Liver (tissue), 9 donors: ENCODE data around the gene LCORL. TPM values are rescaled to one million over a fixed set of nuclear protein-coding genes. Genes with fewer than 3 reads are reported as not detected.

Source experiments
- DNase-seq: peaks from one replicate; pipeline ENCODE4 v3.0.0-alpha.2; 2017; ENCODE audit warnings: low spot score
- H3K27ac ChIP-seq, 2 donors: one replicate each; pipeline ENCODE4 v1.7.0; 2013; ENCODE audit warnings: inconsistent platforms in 2 of 2, low read length in 2 of 2, control low read depth in 1 of 2, low read depth in 1 of 2, mild to moderate bottlenecking in 1 of 2
- H3K27me3 ChIP-seq, 4 donors: one replicate each; pipeline versions ENCODE4 v1.6.1 to v1.7.0; 2013; ENCODE audit warnings: low read length in 3 of 4, inconsistent platforms in 1 of 4, mild to moderate bottlenecking in 1 of 4, moderate library complexity in 1 of 4; ENCODE audit not compliant: control insufficient read depth in 4 of 4, insufficient read depth in 4 of 4
- H3K36me3 ChIP-seq, 4 donors: one replicate each; pipeline versions ENCODE4 v1.6.1 to v1.7.0; 2013; ENCODE audit warnings: low read length in 3 of 4, mild to moderate bottlenecking in 3 of 4, low read depth in 1 of 4, moderate library complexity in 1 of 4; ENCODE audit not compliant: control insufficient read depth in 4 of 4, insufficient read depth in 3 of 4
- H3K4me1 ChIP-seq, 4 donors: one replicate each; pipeline versions ENCODE4 v1.6.1 to v1.7.0; 2013; ENCODE audit warnings: low read length in 3 of 4, mild to moderate bottlenecking in 3 of 4, moderate library complexity in 1 of 4; ENCODE audit not compliant: control insufficient read depth in 4 of 4, insufficient read depth in 4 of 4
- H3K4me3 ChIP-seq, 3 donors: one replicate each; pipeline versions ENCODE4 v1.6.1 to v1.7.0; 2013; ENCODE audit warnings: low read length in 3 of 3, control low read depth in 1 of 3, low read depth in 1 of 3, mild to moderate bottlenecking in 1 of 3
- H3K9ac ChIP-seq, 2 donors: one replicate each; pipeline ENCODE4 v1.7.0; 2013; ENCODE audit warnings: low read length in 2 of 2, mild to moderate bottlenecking in 2 of 2, moderate library complexity in 2 of 2, control low read depth in 1 of 2, low read depth in 1 of 2
- H3K9me3 ChIP-seq, 4 donors: one replicate each; pipeline versions ENCODE4 v1.6.1 to v1.7.0; 2013; ENCODE audit warnings: low read length in 3 of 4; ENCODE audit not compliant: control insufficient read depth in 4 of 4
- EGR1 ChIP-seq, 2 donors: IDR thresholded peaks; 2 replicates each; pipeline ENCODE4 v1.6.1; 2016 to 2018; ENCODE audit warnings: antibody characterized with exemption in 2 of 2, low read depth in 2 of 2
- FOXA1 ChIP-seq: IDR thresholded peaks from 2 replicates; pipeline ENCODE4 v1.6.1; 2016; ENCODE audit warnings: antibody characterized with exemption
- FOXA2 ChIP-seq: IDR thresholded peaks from 2 replicates; pipeline ENCODE4 v1.6.1; 2016; ENCODE audit warnings: antibody characterized with exemption
- GABPA ChIP-seq, 2 donors: IDR thresholded peaks in 1 of 2; conservative IDR thresholded peaks in 1 of 2; 2 replicates each; pipeline ENCODE4 v1.6.1; 2016; ENCODE audit warnings: antibody characterized with exemption in 2 of 2, mild to moderate bottlenecking in 1 of 2, moderate library complexity in 1 of 2
- HNF4A ChIP-seq, 2 donors: conservative IDR thresholded peaks; 2 replicates each; pipeline ENCODE4 v1.6.1; 2016; ENCODE audit warnings: antibody characterized with exemption in 2 of 2, mild to moderate bottlenecking in 2 of 2
- HNF4G ChIP-seq: IDR thresholded peaks from 2 replicates; pipeline ENCODE4 v1.6.1; 2016; ENCODE audit warnings: antibody characterized with exemption
- JUND ChIP-seq, 2 donors: IDR thresholded peaks; 2 replicates each; pipeline ENCODE4 v1.6.1; 2016; ENCODE audit warnings: antibody characterized with exemption in 2 of 2
- RAD21 ChIP-seq, 2 donors: IDR thresholded peaks; 2 replicates each; pipeline ENCODE4 v1.6.1; 2016; ENCODE audit warnings: antibody characterized with exemption in 2 of 2, mild to moderate bottlenecking in 2 of 2
- RXRA ChIP-seq, 2 donors: IDR thresholded peaks; 2 replicates each; pipeline ENCODE4 v1.6.1; 2017 to 2018; ENCODE audit warnings: antibody characterized with exemption in 2 of 2, mild to moderate bottlenecking in 1 of 2
- TAF1 ChIP-seq: conservative IDR thresholded peaks from 2 replicates; pipeline ENCODE4 v1.6.1; 2016; ENCODE audit warnings: antibody characterized with exemption, mild to moderate bottlenecking
- YY1 ChIP-seq: IDR thresholded peaks from 2 replicates; pipeline ENCODE4 v1.6.1; 2016; ENCODE audit warnings: antibody characterized with exemption, mild to moderate bottlenecking
- WGBS: extraction: QIAGEN DNeasy Blood & Tissue Kit; methylation state at CpG from one replicate; pipeline ENCODE4 v1.1.7; 2013; 5-methylcytosine and 5-hydroxymethylcytosine counted together
- polyA plus RNA-seq, 2 donors: library from polyadenylated mRNA; stranded (reverse) in 1 of 2; unstranded in 1 of 2; fragments of 200-250 nt in 1 of 2; fragments of >200 nt in 1 of 2; fragmentation: Nextera tagmentation in 1 of 2; extraction: Ambion mirVana in 1 of 2; gene quantifications; one replicate each; pipeline versions ENCODE4 v1.2.1 to v1.2.3, GENCODE V29; 2013 to 2015
- total RNA-seq, 2 donors: library from RNA; depleted of rRNA; stranded (reverse); fragments of >200 nt; gene quantifications; one replicate each; pipeline ENCODE4 v1.2.3, GENCODE V29; 2014
- TF ChIP-seq, protein P1 (sequence below): IDR thresholded peaks from 2 replicates; pipeline ENCODE4 v1.6.1; 2016; ENCODE audit warnings: antibody characterized with exemption
- TF ChIP-seq, protein P2 (sequence below): IDR thresholded peaks from 2 replicates; pipeline ENCODE4 v1.6.1; 2016; ENCODE audit warnings: antibody characterized with exemption
- TF ChIP-seq, protein P3 (sequence below): IDR thresholded peaks from 2 replicates; pipeline ENCODE4 v1.6.1; 2016; ENCODE audit warnings: antibody characterized with exemption, mild to moderate bottlenecking
- donor health status: healthy.
- donor health status: healthy.
- donor health status: healthy.
- donor health status: healthy.
- donor health status: healthy.

Gene LCORL
- total and polyA plus RNA-seq, 4 donors, result 2.1 to 12.0 (median 6.5) TPM

DNA sequence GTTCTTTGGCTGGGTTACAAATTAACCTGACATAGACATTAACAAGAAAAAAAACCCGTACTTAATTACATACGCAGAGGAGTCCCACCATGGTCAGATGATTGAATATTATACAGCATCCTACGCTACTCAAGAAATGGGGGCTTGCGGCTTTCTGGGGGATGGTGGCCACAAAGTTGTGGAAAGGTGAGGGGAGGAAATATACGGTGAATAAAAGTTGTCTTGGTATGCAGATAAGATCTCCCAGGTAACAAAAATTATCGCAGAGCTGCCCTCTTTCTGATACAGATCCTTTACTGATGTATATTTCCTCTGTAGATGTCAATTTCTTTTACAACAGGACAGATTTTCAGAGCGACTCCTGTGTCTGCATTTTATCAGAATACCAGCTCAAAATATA lies 211.9 kb downstream of the LCORL start:
- H3K9me3 ChIP-seq, result no peaks in the 10 kb centered on the region
- 2% methylated on average over 7 of the region's 7 CpGs for WGBS
- TF ChIP-seq JUND (IDR thresholded peaks at IDR 0.05) (no peak), GABPA (IDR thresholded peaks at IDR 0.05 in 1 of 2, conservative IDR thresholded peaks at IDR 0.05 in 1 of 2) (no peak), TAF1 (no peak), RXRA (IDR thresholded peaks at IDR 0.05) (no peak), FOXA2 (no peak), HNF4G (no peak), HNF4A (conservative IDR thresholded peaks at IDR 0.05) (no peak), YY1 (no peak), FOXA1 (no peak)
- TF ChIP-seq, protein P1, sequence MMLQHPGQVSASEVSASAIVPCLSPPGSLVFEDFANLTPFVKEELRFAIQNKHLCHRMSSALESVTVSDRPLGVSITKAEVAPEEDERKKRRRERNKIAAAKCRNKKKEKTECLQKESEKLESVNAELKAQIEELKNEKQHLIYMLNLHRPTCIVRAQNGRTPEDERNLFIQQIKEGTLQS, result no peak

DNA sequence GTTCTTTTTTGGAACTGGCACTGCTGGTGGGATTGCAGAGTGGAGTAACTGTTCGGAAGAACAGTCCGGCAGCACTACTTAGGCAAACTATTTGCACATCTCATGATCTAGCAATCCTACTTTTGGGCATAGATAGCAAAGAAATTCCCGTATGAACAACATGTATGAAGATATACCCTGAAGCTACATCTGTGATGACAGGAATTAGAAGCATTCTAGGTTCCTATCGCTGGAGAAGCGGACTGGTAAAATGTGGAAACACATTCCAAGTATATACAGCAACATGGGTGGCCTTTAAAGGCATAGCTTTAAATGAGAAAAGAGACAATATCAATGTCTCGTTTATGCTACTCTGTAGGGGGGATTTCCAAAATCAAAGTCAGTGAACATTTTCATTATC lies 214.1 kb downstream of the LCORL start:
- Histone ChIP-seq H3K9ac (no peak overlapping the region), H3K27me3 (no peaks in the 10 kb centered on the region), H3K4me1 (peaks cover 5 to 33% (median 27%) of the 10 kb centered on the region in 4 donors), H3K27ac (no peak overlapping the region), H3K4me3 (no peak overlapping the region), H3K9me3 (no peaks in the 10 kb centered on the region), H3K36me3 (peaks cover 3 to 24% (median 15%) of the 10 kb centered on the region in 4 donors)
- TF ChIP-seq RAD21 (IDR thresholded peaks at IDR 0.05), result no peak
- TF ChIP-seq EGR1 (IDR thresholded peaks at IDR 0.05; ENCODE audit: low read depth in 2 of 2), result no peak
- TF ChIP-seq, protein P1, result no peak
- no peak for TF ChIP-seq FOXA1
- no peak for TF ChIP-seq RXRA (IDR thresholded peaks at IDR 0.05)
- TF ChIP-seq, protein P2, sequence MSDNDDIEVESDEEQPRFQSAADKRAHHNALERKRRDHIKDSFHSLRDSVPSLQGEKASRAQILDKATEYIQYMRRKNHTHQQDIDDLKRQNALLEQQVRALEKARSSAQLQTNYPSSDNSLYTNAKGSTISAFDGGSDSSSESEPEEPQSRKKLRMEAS, result no peak
- no peak for TF ChIP-seq YY1
- TF ChIP-seq, protein P3, sequence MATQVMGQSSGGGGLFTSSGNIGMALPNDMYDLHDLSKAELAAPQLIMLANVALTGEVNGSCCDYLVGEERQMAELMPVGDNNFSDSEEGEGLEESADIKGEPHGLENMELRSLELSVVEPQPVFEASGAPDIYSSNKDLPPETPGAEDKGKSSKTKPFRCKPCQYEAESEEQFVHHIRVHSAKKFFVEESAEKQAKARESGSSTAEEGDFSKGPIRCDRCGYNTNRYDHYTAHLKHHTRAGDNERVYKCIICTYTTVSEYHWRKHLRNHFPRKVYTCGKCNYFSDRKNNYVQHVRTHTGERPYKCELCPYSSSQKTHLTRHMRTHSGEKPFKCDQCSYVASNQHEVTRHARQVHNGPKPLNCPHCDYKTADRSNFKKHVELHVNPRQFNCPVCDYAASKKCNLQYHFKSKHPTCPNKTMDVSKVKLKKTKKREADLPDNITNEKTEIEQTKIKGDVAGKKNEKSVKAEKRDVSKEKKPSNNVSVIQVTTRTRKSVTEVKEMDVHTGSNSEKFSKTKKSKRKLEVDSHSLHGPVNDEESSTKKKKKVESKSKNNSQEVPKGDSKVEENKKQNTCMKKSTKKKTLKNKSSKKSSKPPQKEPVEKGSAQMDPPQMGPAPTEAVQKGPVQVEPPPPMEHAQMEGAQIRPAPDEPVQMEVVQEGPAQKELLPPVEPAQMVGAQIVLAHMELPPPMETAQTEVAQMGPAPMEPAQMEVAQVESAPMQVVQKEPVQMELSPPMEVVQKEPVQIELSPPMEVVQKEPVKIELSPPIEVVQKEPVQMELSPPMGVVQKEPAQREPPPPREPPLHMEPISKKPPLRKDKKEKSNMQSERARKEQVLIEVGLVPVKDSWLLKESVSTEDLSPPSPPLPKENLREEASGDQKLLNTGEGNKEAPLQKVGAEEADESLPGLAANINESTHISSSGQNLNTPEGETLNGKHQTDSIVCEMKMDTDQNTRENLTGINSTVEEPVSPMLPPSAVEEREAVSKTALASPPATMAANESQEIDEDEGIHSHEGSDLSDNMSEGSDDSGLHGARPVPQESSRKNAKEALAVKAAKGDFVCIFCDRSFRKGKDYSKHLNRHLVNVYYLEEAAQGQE, result no peak
- TF ChIP-seq GABPA (IDR thresholded peaks at IDR 0.05 in 1 of 2, conservative IDR thresholded peaks at IDR 0.05 in 1 of 2), result no peak
- WGBS, result 71% methylated on average over 6 of the region's 6 CpGs
- no peak for DNase-seq

More for the DNA sequence above, 211.9 kb downstream of the LCORL start:
- peak overlapping the region; percentile 62 to 87 (median 86) for H3K4me3 ChIP-seq
- H3K36me3 ChIP-seq, result peaks cover 0 to 2% (median 2%) of the 10 kb centered on the region in 4 donors
- H3K27ac ChIP-seq, result peak overlapping the region in 1 of 2 donors; percentile 89
- no peaks in the 10 kb centered on the region for H3K27me3 ChIP-seq
- peaks cover 5 to 33% (median 27%) of the 10 kb centered on the region in 4 donors for H3K4me1 ChIP-seq
- H3K9ac ChIP-seq, result peak overlapping the region; percentile 73 to 91
- DNase-seq, result no peak

DNA sequence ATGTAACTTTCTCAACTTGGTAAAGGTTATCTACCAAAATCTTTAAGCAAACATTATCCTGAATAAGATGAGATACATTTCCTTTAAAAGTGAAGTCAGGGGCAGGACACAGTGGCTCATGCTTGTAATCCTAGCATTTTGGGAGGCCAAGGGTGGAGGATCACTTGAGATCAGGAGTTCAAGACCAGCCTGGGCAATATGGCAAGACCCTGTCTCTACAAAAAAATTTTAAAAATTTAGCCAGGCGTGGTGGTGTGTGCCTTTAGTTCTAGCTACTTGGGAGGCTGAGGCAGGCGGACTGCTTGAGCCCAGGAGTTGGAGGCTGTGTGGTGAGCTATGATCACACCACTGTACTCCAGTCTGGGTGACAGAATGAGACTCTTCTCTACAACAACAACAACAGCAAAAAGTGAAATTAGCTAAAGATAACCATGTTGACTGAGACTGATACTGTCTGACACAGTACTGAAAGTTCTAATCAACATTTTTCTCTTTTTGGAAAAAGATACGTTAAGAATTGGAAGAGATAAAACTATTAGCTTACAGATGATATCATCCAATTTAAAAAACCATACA lies 215.9 kb downstream of the LCORL start:
- Histone ChIP-seq H3K4me1 (peaks cover 2 to 26% (median 21%) of the 10 kb centered on the region in 4 donors), H3K27ac (no peak overlapping the region), H3K4me3 (no peak overlapping the region), H3K27me3 (no peaks in the 10 kb centered on the region), H3K9ac (no peak overlapping the region), H3K9me3 (no peaks in the 10 kb centered on the region), H3K36me3 (peaks cover 4 to 29% (median 15%) of the 10 kb centered on the region in 4 donors)
- no peak for DNase-seq
- TF ChIP-seq, protein P2, result no peak
- no peak for TF ChIP-seq GABPA (IDR thresholded peaks at IDR 0.05 in 1 of 2, conservative IDR thresholded peaks at IDR 0.05 in 1 of 2)
- TF ChIP-seq, protein P3, result no peak
- WGBS, result 91% methylated on average over 3 of the region's 3 CpGs
